GM21515 (cell line): ENCODE results near the gene TMPRSS11E.
"Not testable (repeated sequence)": the region's sequence is repeated elsewhere in the genome, so short reads cannot be mapped to it uniquely, and the experiment has no call there.

ENCODE experiments used
- ATAC-seq: cut with Tn5 transposase; IDR thresholded peaks from one replicate; pipeline ENCODE4 v1.9.1; 2021; ENCODE audit not compliant: unreplicated experiment

TMPRSS11E gene, protein sequence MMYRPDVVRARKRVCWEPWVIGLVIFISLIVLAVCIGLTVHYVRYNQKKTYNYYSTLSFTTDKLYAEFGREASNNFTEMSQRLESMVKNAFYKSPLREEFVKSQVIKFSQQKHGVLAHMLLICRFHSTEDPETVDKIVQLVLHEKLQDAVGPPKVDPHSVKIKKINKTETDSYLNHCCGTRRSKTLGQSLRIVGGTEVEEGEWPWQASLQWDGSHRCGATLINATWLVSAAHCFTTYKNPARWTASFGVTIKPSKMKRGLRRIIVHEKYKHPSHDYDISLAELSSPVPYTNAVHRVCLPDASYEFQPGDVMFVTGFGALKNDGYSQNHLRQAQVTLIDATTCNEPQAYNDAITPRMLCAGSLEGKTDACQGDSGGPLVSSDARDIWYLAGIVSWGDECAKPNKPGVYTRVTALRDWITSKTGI

DNA sequence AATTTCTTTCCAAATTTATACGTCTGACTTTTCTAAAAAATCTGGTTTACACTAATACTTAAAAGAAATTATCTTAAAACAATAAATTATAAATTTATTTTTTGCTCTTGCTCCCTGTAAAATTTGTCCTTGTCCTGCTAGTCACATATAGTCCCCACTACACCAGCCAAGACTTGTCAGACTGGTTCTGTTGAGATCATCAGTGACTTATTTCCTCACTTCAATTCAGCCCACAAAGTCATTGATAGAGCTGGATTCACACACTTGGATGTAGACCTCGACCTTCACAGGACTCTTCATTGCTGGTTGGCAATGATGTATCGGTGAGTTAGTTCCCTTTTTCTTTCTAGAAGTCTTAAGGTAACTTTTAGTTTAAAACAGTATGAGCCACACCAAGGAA, at the start of gene TMPRSS11E:
TMPRSS11E (plus strand) TSS at position 263 of the 400 bp plus-strand sequence; CDS start at position 313, 50 bp downstream.
- no peak for ATAC-seq

GRCh38 chr4:68399306-68399705, 48.0 kb upstream of the TMPRSS11E start:
- ATAC-seq = no peak

GRCh38 chr4:68401231-68401630, 46.0 kb upstream of the TMPRSS11E start:
- ATAC-seq = no peak

- no peak for ATAC-seq
Measured at GRCh38 chr4:68404153-68404552, 43.1 kb upstream of the TMPRSS11E start.

DNA sequence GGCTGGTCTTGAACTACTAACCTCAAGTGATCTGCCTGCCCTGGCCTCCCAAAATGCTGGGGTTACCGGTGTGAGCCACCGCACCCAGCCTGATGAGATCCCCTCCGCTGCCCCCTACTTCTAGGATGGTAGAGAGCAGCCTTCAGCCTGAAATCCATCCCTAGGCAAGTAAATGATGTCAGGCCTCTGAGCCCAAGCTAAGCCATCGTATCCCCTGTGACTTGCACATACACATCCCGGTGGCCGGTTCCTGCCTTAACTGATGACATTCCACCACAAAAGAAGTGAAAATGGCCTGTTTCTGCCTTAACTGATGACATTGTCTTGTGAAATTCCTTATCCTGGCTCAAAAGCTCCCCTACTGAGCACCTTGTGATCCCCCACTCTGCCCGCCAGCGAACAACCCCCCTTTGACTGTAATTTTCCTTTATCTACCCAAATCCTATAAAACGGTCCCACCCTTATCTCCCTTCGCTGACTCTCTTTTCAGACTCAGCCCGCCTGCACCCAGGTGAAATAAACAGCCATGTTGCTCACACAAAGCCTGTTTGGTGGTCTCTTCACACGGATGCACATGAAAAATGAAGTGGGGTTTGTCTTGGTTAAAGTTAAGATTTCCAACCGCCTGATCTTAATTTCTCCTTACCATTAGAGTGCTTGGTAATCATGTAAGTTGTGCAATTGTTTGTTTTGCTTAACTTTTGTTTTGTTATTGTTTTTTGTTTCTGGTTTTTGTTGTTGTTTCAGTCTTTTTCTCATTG, 41.4 kb upstream of the TMPRSS11E start:
- not testable (repeated sequence) for ATAC-seq

DNA sequence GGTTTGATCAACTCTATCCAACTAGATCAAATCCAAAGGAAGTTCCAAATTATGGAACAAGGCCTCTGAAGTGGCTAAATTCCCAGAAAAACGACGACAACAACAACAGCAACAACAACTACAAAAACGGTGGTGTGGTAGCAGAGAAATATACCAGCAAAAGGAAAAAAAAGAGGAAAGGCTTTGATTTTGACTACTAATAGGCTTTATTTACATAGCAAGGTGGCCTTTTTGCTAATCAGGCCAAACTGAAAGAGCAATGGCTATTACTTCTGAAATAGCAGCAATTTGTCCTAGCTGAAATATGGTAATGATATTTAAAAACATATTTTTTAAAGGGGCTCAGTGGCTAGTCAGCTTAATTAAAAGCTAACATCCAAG, 40.8 kb upstream of the TMPRSS11E start:
- no peak for ATAC-seq

DNA sequence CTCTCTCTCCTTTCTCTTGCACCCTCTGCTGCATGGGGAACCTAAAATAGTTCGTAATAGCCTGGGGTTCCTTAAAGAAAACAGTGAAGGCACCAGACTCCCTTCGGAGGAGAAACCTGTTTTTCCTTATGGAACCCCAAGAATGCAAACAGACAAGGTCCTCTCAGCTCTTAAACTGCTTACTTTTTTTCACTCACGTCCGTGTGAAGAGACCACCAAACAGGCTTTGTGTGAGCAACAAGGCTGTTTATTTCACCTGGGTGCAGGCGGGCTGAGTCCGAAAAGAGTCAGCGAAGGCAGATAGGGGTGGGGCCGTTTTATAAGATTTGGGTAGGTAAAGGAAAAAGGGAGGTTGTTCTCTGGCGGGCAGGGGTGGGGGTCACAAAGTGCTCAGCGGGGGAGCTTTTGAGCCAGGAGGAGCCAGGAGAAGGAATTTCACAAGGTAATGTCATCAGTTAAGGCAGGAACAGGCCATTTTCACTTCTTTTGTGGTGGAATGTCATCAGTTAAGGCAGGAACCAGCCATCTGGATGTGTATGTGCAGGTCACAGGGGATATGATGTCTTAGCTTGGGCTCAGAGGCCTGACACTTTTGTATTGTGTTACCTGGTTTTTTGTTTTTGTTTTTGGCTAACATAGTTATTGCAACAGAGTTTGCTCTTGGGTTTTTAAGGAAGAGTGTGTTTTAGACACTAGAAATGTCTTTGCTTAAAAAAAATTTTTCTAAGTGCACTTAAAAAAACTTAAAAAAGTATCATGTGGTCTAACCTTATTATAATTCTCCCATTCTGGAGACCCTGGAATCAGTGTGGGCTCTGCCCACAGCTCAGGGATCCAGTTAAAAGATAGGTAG, 40.0 kb upstream of the TMPRSS11E start:
- ATAC-seq = not testable (repeated sequence)

DNA sequence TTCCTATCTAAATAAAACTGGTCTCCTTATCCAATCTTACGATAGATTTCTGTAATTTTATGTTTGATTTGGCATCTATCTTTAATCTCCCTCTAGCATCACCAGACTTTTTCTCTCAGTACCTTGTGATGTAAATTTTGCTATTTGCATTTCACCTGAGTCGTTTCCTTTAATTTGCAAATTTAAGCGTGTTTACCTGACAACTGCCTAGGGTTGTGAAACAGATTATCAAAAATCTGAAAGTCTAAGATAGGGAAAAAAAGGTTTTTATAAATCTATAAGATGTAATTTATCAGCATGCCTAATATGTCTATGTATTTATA, 39.4 kb upstream of the TMPRSS11E start:
- ATAC-seq = no peak

DNA sequence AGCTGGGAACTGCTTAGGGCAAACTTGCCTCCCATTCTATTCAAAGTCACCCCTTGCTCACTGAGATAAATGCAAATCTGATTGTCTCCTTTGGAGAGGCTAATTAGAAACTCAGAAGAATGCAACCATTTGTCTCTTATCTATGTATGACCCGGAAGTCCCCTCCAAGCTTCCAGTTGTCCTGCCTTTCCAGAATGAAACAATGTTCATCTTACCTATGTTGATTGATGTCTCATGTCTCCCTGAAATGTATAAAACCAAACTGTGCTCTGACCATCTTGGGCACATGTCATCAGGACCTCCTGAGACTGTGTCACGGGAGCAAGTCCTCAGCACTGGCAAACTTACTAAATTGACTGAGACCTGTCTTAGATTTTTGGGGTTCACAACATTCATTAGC, 37.1 kb upstream of the TMPRSS11E start:
- no peak for ATAC-seq

- no peak for ATAC-seq
Measured at GRCh38 chr4:68410643-68411042, 36.6 kb upstream of the TMPRSS11E start.

DNA sequence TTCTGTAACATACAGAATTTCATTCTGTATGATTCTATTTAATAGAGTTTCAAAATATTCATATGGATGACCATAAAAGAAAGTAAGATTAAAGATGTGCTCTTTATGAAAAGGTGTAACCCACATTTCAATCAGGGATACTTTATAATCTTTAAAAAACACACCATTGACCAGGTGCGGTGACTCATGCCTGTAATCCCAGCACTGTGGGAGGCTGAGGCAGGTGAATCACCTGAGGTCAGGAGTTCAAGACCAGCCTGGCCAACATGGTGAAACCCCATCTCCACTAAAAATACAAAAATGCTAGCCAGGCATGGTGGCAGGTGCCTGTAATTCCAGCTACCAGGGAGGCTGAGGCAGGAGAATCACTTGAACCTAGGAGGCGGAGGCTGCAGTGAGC, 35.2 kb upstream of the TMPRSS11E start:
- ATAC-seq = not testable (repeated sequence)

DNA sequence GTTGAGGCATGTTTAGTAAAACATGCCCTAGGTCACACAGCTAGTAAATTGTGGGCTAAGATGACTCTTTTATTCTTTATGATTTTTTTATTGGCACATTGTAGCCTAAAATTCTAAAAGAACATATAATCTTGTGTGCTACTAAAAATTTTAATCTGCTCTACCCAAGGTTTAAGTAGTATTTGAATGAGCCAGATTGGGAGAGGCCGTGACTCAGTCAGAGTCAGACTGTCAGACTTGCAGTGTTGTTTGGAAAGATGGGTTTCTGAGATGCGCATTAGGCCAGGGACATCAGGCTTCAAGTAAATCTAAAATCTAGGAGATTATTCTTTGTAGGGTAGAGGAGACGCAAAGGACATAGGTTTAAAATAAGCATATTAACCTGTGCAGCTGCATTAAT, 30.7 kb upstream of the TMPRSS11E start:
- ATAC-seq = no peak

GRCh38 chr4:68426516-68426915, 20.7 kb upstream of the TMPRSS11E start:
- no peak for ATAC-seq

- no peak for ATAC-seq
Measured at GRCh38 chr4:68430337-68430736, 16.9 kb upstream of the TMPRSS11E start.

DNA sequence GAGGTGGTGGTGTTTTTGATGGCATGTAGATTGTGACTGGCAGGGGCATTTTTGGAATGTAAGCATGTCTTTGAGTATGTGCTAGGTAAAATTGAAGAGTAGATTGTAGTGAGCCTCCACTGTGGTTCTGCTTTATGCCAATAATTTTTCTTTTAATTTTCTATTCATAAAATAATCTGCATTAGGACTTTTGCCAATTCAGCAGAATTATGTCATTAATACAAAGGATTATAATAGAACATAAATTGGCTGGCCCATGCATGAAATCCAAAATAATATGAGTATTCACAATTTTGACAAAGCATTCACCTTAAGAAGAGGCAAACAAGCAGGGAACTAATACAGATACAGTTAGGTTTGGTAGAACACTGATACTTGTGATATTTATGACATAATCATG, 14.9 kb upstream of the TMPRSS11E start:
- no peak for ATAC-seq

- no peak for ATAC-seq
Measured at GRCh38 chr4:68433582-68433981, 13.7 kb upstream of the TMPRSS11E start.

- ATAC-seq = no peak
Measured at GRCh38 chr4:68434277-68434676, 13.0 kb upstream of the TMPRSS11E start.

GRCh38 chr4:68434836-68435235, 12.4 kb upstream of the TMPRSS11E start:
- ATAC-seq = no peak

- ATAC-seq = no peak
Measured at GRCh38 chr4:68445111-68445510, 2.2 kb upstream of the TMPRSS11E start.

DNA sequence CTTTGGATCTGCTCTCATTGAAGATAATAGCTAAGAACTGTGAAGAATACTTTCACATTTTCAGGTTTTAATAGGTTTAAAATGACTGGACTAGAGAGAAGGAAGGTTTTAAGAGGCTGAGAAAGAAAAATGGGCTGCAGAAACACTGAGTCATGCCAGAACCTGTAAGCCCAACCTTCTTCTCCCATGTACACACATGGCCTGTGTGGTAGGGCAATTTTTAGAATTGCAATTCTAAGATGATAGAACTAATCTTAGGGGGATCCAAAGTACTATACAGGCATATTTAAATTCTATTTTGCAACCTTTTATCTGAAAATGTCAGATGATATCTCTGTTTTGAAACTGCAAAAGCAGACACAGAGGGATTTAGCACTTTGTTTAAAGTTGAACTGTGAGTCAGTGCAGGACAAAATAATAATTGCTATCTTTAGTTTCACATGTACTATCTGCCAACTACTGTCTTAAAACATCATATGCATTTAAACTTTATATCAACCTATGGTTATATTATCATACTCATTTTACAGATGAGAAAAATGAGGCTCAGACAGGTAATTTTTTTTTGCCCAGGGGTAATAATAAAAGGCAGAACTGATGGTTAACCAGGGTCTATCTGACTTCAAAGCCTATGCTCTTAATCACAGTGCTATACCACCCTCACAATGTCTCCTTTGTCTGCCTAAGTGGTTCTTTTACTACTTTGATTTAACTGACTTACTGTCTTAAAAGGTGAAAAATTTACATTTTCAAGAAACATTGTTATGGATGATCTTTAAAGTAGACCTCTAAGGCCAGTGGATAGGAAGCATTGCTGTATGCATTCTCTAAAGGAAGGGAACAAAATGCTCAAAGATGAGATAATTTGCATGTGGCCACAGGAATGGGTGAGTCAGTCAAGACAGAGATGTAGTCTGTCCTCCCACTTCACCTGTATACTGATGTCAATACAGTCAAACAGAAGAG, 4.3 kb downstream of the TMPRSS11E start:
- peak; percentile 81 for ATAC-seq
